ELF-1 (cell line): ENCODE results near the gene FBXO27.
"Not testable (repeated sequence)": the region's sequence is repeated elsewhere in the genome, so short reads cannot be mapped to it uniquely, and the experiment has no call there.

Source experiments
- DNase-seq: peaks from one replicate; pipeline ENCODE4 v3.0.0-alpha.2; 2016; ENCODE audit warnings: low read depth, low spot score

Gene FBXO27, protein sequence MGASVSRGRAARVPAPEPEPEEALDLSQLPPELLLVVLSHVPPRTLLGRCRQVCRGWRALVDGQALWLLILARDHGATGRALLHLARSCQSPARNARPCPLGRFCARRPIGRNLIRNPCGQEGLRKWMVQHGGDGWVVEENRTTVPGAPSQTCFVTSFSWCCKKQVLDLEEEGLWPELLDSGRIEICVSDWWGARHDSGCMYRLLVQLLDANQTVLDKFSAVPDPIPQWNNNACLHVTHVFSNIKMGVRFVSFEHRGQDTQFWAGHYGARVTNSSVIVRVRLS

DNA sequence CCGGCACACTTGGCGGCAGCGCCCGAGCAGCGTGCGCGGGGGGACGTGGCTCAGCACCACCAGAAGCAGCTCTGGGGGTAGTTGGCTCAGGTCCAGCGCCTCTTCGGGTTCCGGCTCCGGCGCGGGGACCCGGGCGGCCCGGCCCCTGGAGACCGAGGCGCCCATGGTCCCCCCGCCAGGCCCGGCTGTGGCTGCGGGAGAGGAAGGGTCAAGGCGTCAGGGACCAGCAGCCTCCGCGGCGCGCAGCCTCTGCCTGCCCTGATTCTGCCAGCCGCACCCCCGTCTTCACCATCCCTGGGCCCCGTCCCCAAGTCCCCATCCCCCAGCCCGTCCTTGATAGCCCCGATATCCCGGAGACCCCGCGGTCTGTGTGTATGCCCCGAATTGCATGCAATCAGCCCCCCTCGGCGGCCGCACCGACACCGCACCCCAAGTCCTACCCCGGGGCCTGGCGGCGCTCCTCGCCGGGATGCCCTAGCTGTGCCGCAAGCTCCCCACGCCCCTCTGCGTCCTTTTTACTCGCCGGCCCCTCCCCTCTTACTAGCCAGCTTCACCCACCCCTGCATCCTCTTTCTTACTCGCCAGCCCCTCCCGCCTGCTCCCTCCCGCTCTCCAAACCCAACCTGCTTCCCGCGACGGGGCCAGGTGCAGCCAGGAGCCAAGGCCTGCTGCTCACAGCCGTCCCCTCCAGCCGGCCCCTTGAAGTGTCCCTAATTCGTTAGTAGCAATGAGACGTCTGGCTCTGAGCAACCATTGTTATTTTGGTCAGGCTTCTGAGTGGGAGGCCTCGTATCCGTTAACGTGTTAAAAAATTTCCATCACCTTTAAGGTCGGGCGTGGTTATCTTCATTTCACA, at the start of gene FBXO27:
FBXO27 (minus strand) TSS at position 487 of the 856 bp plus-strand sequence; CDS start at position 165, 322 bp downstream.
- DNase-seq: peak; percentile 69

DNA sequence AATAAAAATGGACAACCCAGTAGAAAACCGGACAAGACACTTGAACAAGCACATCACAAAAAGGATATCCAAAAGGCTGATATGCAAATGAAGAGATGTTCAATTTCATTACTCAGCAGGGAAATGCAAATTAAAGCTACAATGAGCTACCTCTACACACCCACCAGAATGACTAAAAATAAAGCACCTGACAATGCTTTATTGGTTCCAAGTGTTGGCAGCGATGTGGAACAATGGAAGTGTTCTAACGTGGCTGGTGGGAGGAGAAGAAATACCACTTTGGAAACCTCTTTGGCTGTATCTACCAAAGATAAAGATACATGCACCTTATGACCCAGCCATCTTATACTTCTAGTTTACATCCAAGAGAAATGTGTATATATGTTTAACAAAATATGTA, 48.1 kb upstream of the FBXO27 start:
- no peak for DNase-seq

DNA sequence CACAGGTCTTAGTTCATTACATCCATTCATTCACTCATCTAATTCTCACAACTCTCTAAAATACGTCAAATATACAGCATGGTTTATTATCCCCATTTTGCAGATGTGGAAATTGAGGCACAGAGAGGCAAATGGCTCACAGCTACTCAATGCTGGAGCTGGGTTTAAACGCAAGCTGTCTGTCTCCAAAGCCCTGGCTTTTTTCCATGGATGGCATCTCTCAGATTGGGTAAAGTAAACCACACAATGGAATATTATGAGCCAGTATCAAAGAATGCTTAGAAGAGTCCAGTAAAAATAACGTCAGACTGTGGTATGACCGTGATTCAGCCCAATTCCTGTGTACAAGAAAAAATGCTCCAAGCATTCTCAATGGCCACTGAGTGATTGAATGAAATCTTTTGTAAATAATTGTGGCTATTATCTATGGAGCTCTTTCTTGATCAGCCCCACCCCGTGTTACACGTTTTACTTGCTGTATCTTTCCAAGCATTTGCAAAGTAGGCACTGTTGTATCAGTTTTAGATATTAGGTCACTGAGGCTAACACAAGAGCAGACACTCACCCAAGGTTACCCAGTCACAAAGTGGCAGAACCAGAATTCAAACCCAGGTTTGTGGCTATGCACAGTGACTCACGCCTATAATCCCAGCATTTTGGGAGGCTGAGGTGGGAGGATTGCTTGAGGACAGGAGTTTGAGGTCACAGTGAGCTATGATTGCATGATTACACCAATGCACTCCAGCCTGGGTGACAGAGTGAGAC, 46.3 kb upstream of the FBXO27 start:
- no peak for DNase-seq

DNA sequence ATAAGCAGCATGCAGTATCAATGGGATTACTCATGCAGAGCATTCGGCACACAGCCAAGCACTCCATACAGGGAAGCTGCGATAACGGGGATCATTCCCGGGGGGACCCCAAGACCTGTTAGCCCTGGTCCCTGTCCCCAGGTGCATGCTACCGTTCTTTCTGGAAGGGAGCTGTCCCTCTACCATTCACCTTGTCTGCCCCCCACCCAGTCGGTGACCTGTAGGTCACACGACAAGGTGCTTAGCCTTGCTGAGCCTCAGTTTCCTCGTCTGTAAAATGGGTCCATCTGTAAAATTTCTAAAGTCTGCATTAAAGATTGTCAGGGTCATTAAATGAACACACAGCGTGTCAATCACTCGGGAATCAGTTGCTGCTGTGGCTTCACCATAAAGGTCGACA, 45.0 kb upstream of the FBXO27 start:
- DNase-seq: no peak

DNA sequence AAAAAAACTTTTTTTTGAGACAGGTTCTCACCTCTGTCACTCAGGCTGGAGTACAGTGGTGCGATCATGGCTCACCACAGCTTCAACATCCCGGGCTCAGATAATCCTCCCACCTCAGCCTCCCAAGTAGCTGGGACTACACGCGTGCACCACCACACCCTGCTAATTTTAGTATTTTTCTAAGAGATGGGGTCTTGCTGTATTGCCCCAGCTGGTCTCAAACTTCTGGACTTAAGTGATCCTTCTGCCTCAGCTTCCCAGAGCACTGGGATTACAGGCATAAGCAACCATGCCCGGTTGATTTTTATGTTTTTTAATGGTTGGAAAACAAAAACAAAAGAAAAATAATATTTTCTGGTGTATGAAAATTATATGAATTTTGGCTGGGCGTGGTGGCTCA, 42.6 kb upstream of the FBXO27 start:
- no peak for DNase-seq

DNA sequence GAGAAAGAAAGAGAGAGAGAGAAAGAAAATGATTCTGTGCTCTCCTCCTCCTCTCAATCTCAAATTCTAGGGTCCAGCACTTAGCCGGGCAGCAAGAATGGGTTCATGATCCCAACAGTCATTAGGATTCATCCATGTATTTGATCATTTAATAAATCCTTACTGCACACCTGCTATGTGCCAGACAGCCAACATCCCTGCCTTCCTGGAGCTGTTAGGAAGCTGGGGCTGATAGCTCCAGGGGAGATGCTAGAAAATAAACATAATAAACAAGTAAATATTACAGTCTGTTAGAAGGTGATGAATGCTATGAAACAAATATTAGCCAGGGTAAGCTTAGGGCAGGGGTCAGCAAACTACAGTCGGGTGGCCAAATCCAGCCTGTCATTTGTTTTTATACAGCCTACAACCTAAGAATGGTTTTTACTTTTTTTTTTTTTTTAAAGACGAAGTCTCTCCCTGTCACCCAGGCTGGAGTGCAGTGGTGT, 41.9 kb upstream of the FBXO27 start:
- no peak for DNase-seq

DNA sequence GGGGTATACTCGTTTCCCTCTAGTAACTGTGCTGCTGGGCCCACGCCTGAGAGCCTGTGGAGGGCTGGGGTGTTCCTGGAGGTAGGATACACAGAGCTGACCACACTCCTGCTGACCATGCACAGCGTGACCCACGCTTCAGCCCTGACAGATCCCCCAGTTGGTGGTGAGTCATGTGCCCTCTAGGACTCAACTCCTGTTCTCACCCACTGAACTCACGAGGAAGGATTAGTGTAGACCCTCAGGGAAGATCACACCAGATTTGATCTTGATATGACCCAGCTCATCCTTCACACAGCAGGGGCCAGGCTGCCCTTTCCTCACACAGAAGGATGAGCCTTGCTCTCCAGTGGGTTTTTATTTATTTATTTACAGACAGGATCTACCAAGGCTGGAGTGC, 38.5 kb upstream of the FBXO27 start:
- DNase-seq: no peak

DNA sequence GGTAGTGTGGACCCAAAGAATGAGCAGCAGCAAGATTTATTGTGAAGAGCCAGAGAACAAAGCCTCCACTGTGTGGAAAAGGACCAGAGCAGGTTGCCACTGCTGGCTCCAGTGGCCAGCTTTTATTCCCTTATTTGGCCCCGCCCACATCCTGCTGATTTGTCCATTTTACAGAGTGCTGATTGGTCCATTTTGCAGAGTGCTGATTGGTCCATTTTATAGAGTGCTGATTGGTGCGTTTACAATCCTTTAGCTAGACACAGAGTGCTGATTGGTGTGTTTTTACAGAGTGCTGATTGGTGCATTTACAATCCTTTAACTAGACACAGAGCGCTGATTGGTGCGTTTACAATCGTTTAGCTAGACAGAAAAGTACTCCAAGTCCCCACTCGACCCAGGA, 35.9 kb upstream of the FBXO27 start:
- not testable (repeated sequence) for DNase-seq

DNA sequence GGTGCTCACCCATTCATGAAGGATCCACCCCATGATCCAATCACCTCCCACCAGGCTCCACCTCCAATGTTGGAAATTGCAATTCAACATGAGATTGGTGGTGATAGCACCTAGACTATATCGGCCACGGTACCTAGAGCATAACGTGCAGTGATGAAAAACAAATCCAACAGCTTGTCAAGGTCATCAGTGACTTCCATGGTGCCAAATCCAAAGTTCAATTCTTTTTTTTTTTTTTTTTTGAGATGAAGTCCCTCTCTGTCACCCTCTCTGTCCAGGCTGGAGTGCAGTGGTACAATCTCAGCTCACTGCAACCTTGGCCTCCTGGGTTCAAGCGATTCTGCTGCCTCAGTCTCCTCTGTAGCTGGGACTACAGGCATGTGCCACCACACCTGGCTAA, 34.8 kb upstream of the FBXO27 start:
- no peak for DNase-seq

DNA sequence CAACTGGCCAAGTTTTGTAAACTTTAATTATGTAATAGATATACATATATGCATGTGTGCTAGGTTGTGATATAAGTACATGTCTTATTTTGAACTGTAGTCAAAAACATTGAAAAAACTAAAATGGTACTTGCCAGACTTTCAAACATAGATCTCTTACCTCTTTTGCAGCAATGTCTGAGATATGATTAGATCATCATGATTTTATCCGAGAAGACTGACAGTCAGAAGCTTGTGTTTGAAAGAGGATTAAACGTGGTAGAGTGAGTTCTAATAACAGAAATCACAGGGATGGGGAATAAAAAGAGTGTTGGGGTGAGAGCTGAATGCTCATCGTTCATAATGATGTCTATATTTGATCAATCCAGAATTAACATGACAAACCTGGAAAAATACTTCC, 33.6 kb upstream of the FBXO27 start:
- DNase-seq: no peak

DNA sequence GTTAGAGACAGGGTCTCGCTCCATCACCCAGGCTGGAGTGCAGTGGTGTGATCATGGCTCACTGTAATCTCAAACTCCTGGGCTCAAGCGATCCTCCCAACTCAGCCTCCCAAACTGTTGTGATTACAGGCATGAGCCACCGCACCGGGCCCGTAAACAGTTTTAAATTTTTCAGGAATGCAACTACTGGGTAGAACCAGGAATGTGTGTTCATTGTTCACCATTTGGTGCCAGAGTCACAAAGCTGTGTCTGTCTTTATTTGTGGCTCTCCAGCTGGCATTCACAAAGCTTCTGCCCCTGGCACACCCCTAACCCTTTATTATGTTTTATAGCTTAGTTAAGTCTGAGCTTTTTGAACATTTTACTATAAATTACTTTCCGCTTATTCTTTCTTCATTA, 32.1 kb upstream of the FBXO27 start:
- DNase-seq: no peak

DNA sequence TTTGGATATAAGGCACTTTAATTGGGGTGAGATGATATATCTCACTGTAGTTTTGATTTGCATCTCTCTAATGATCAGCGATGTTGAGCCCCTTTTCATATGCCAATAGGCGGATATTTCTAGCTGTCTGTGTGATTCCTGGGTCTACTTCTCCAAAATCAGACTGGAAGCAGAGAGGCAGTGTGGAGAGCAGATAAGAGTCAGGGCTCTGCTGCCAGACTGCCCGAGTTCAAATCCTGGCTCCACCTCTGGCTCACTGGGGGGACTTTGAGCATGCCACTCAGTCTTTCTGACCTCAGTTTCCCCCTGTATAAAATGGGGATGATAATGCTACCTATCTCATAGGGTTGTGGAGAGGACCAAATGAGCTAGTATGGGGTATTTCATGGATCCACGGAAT, 27.8 kb upstream of the FBXO27 start:
- DNase-seq: no peak

DNA sequence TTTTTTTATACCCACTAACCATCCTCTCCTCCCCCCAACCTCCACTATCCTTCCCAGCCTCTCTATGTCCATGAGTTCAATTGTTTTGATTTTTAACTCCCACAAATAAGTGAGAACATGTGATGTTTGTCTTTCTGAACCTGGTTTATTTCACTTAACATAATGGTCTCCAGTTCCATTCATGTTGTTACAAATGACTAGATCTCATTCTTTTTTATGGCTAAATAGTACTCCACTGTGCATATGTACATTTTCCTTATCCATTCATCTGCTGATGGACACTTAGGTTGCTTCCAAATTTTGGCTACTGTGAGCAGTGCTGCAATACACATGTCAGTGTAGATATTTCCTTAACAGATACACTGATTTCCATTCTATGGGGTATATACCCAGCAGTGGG, 27.0 kb upstream of the FBXO27 start:
- DNase-seq: no peak

DNA sequence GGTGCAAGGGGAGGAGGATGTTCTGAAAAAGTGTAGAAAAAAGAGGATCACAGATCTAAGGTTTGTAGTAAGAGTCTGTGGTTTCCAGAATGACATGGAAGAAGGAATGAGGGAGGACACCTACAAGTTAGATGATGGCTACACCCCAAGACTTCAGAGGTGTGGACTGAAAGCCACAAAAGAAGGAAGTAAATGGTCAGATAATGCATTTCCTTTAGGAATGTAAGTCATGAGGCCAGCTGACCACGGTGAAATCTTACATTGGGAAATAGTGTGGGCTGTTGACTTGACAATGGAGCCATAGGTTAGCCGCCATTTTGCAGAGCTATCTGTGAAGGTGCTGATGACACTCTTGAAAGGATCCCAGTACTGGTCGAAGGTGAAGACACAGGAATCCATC, 25.3 kb upstream of the FBXO27 start:
- DNase-seq: no peak

DNA sequence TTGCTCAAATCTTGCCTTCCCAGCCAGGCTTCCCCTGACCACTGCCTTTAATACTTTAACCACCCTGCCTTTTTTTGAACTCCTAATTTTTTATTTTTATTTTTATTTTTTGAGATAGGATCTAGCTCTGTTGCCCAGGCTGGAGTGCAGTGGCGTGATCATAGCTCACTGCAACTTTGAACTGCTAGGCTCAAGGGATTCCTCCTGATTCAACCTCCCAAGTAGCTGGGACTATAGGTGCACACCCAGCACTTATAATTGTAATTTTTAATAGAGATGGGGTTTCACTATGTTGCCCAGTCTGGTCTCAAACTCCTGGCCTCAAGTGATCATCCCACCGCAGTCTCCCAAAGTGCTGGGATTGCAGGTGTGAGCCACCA, 21.7 kb upstream of the FBXO27 start:
- no peak for DNase-seq

DNA sequence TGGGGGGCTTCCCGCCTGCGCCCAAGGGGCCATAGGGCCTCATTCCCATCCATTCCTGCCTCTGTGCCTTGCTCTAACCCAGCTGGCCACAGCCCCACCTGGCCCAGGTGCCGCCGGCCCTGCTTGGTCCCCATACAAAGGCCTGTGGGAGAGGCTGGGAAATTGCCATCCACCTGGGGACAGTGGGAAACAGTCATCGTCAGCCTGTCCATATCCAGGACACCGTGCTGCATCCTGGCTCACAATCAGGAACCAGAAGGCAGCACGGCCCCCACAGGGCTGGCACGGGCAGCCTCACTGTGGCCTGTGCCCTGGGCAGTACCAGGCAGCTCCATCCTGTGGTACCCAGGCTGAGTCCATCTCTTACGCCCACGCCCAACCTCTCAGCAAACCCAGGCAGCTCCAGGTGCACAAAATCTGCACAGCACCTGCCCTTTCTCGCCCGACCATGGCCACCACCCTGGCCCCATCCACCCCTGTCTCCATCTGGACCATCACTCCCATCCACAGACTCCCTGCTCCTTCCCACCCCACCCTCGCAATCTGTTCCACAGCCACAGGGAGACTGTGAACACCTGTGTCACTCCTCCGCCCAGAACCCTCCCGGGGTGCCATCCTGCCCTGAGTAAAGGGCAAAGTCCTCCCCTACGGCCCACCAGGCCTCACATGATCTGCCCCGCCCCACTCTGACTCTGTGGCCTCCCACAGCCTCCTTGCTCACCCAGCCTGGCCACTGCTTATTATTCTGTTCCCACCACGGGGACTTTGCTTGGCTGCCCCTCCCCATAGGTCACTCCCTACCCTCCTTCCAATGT, 21.1 kb upstream of the FBXO27 start:
- DNase-seq: no peak

DNA sequence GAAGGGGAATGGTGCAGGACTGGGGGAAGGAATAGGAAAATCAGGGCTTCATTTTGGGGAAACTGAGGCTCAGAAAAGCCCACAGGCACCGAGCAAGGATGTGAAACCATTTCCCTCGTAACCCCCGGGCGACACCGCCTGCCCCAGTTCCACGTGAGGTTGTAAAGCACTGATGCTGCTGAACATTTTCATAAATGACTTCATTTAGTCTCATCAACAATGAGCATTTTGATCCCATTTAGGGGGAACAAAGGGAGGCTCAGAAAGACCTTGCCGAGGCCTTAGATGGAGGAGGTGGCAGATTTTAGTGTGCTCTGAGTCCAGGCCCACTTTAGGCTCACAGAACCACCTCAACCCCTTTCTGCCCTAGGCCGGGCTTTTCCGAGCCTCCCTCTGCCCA, 20.5 kb upstream of the FBXO27 start:
- DNase-seq: no peak

DNA sequence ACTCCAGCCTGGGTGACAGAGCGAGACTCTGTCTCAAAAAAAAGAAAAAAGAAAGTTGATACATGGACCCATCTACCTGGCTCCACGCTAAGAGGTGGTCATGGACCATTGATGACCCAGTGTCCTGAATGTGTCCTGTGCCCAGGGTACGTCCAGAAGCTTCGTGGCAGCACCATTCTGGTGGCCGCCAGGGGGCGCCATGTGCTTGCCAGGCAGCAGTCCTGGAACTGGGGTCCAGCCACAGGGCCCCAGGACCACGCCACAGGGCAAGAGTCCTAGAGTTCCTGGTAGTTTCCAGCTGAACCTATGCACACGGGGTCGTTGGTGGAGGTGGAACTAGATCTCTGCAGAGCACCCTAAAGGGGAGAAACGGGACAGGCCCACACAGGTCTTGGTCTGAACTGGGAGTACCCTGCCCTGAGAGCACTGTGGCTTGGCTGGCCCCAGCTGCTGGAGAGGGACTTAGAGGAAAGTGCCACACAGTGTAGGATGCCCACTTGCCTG, 19.9 kb upstream of the FBXO27 start:
- peak; percentile 73 for DNase-seq

DNA sequence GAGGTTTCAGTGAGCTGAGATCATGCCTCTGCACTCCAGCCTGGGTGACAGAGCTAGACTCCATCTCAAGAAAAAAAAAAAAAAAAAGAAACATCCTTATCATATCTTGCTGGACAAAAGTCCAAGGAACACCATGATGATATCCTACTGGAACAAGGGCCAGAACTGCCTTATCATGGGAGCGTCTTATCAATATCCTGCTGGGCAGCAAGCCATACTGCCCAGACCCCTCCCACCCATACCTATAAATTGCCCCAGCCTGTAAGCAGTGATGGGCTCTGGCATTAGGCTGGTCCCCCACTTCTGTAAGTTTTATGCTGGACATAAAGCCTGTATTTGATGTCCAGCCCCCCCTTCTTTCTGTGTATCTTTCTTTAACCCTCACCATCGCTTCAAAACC, 14.7 kb upstream of the FBXO27 start:
- no peak for DNase-seq

DNA sequence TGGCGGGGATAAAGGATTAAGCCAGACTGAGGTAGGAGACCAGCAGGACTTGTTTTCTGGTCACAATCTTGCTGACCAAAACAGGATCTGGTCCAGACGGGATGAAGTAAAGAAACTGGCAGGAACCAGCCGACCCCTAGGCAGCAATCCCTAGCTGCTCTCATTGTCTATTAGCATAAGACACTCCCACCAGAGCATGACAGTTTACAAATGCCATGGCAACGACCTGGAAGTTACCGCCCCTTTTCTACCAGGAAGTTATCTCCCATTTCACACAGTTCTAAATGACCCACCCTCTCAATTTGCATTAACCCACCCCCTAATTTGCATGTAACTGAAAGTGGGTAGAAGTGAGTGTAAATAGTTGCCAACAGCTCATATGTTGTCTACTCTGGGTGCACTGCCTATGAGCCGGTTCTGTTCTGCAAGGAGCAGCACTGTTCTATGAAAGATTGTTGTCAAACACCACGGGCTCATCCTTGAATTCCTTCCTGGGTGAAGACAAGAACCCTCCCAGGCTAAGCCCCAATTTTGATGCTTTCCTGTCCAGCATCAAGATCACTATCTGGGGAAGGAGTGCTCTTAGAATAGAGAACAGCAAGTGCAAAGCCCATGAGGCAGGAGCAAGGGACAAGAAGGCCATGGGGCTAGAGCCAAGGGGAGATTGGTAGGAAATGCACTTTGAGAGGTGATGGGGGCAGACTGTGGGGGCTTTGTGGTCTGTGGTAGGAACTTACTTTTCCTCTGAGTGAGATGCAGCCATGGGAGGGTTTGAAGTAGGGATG, 13.9 kb upstream of the FBXO27 start:
- DNase-seq: peak; percentile 54
